ENCODE data around the gene ANKRD12. TPM values are rescaled to one million over a fixed set of nuclear protein-coding genes. Genes with fewer than 3 reads are reported as not detected.

Gene ANKRD12
- total and polyA plus RNA-seq, 4 donors, result 10.2 to 108 (median 50.0) TPM

DNA sequence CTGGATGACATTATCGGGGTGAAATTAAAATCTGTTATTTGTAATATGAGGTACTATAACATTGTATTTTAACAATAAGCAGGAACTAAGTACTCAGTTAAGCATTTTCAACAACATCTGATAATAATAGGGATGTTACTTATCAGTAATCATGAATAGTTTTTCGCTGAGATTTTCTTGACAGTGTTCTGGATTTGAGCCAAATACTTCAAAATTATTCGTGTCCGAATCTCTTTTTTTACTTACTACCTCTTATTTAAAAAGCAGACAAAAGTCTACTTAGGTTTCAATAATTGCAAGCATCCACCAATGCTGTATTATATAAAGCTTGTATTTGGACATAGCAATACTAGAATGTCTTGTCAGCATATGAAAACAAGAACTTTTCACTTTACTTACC lies 6.4 kb upstream of the ANKRD12 start:
- DNase-seq (no peak), ATAC-seq (ENCODE audit: insufficient read depth, low FRiP score) (no peak)
- Histone ChIP-seq H3K9me3 (ENCODE audit: control insufficient read depth in 4 of 4, insufficient read depth in 3 of 4, low read length in 3 of 4) (no peaks in the 10 kb centered on the region), H3K27me3 (ENCODE audit: control insufficient read depth in 3 of 3, insufficient read depth in 3 of 3, low read length in 2 of 3) (no peaks in the 10 kb centered on the region), H3K27ac (ENCODE audit: low read depth in 1 of 2, low read length in 1 of 2) (no peak overlapping the region), H3K9ac (ENCODE audit: insufficient read depth in 1 of 2, low read length in 2 of 2) (no peak overlapping the region), H3K36me3 (ENCODE audit: control insufficient read depth in 4 of 4, insufficient read depth in 4 of 4, low read length in 4 of 4) (peaks cover 9 to 31% (median 16%) of the 10 kb centered on the region in 4 donors), H3K4me1 (ENCODE audit: control insufficient read depth in 5 of 5, insufficient read depth in 5 of 5, low read length in 5 of 5) (peaks cover 0 to 11% (median 0%) of the 10 kb centered on the region in 5 donors), H3K4me3 (no peak overlapping the region)
- 74 to 81% methylated on average over 4 of the region's 4 CpGs for whole genome bisulfite sequencing, 2 donors
- TF ChIP-seq, protein P1, sequence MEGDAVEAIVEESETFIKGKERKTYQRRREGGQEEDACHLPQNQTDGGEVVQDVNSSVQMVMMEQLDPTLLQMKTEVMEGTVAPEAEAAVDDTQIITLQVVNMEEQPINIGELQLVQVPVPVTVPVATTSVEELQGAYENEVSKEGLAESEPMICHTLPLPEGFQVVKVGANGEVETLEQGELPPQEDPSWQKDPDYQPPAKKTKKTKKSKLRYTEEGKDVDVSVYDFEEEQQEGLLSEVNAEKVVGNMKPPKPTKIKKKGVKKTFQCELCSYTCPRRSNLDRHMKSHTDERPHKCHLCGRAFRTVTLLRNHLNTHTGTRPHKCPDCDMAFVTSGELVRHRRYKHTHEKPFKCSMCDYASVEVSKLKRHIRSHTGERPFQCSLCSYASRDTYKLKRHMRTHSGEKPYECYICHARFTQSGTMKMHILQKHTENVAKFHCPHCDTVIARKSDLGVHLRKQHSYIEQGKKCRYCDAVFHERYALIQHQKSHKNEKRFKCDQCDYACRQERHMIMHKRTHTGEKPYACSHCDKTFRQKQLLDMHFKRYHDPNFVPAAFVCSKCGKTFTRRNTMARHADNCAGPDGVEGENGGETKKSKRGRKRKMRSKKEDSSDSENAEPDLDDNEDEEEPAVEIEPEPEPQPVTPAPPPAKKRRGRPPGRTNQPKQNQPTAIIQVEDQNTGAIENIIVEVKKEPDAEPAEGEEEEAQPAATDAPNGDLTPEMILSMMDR (IDR thresholded peaks at IDR 0.05; ENCODE audit: control extremely low read depth, extremely low read depth), result no peak

DNA sequence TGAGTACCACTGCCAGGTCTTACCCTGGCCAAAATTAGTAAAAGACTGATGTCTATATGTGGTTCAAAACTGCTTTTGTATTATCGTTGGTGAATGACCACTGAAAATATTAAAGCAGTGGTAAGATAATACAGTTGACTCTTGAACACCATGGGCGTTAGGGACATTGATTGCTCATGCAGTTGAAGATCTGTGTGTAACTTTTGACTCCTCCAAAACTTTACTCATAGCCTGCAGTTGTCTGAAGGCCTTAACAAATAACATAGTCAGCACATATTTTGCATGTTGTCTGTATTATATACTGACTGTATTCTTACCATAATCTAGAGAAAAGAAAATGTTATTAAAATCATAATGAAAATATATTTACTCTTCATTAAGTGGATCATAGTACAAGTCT lies 5.8 kb upstream of the ANKRD12 start:
- WGBS, 2 donors, result 74 to 78% methylated on average over 2 of the region's 2 CpGs
- H3K4me3 ChIP-seq, result no peak overlapping the region
- no peak for DNase-seq
- peaks cover 7 to 26% (median 16%) of the 10 kb centered on the region in 4 donors for H3K36me3 ChIP-seq (ENCODE audit: control insufficient read depth in 4 of 4, insufficient read depth in 4 of 4, low read length in 4 of 4)
- no peak for ATAC-seq (ENCODE audit: insufficient read depth, low FRiP score)
- peaks cover 0 to 11% (median 4%) of the 10 kb centered on the region in 5 donors for H3K4me1 ChIP-seq (ENCODE audit: control insufficient read depth in 5 of 5, insufficient read depth in 5 of 5, low read length in 5 of 5)
- H3K9ac ChIP-seq (ENCODE audit: insufficient read depth in 1 of 2, low read length in 2 of 2), result no peak overlapping the region
- H3K27ac ChIP-seq (ENCODE audit: low read depth in 1 of 2, low read length in 1 of 2), result no peak overlapping the region
- TF ChIP-seq, protein P1 (IDR thresholded peaks at IDR 0.05; ENCODE audit: control extremely low read depth, extremely low read depth), result no peak
- no peaks in the 10 kb centered on the region for H3K9me3 ChIP-seq (ENCODE audit: control insufficient read depth in 4 of 4, insufficient read depth in 3 of 4, low read length in 3 of 4)
- H3K27me3 ChIP-seq (ENCODE audit: control insufficient read depth in 3 of 3, insufficient read depth in 3 of 3, low read length in 2 of 3), result no peaks in the 10 kb centered on the region

DNA sequence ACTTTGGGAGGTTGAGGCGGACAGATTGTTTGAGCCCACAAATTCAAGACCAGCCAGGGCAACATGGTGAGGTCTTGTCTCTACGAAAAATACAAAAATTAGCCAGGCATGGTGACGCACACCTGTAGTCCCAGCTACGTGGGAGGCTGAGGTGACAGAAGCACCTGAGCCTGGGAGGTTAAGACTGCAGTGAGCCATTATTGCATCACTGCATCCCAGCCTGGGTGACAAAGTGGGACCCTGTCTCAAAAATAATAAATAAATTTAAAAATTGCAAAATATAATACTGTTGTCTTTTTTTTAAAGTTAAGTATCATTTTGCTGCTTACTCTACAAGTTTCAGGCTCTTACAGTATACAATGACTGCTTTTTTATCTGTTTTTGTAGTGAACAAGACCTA lies 4.0 kb upstream of the ANKRD12 start:
- 97 to 98% methylated on average over 4 of the region's 4 CpGs for WGBS, 2 donors
- Histone ChIP-seq H3K4me1 (ENCODE audit: control insufficient read depth in 5 of 5, insufficient read depth in 5 of 5, low read length in 5 of 5) (peaks cover 0 to 11% (median 4%) of the 10 kb centered on the region in 5 donors), H3K27ac (ENCODE audit: low read depth in 1 of 2, low read length in 1 of 2) (no peak overlapping the region), H3K9ac (ENCODE audit: insufficient read depth in 1 of 2, low read length in 2 of 2) (no peak overlapping the region), H3K9me3 (ENCODE audit: control insufficient read depth in 4 of 4, insufficient read depth in 3 of 4, low read length in 3 of 4) (no peaks in the 10 kb centered on the region), H3K4me3 (no peak overlapping the region), H3K36me3 (ENCODE audit: control insufficient read depth in 4 of 4, insufficient read depth in 4 of 4, low read length in 4 of 4) (peaks cover 6 to 15% (median 12%) of the 10 kb centered on the region in 4 donors), H3K27me3 (ENCODE audit: control insufficient read depth in 3 of 3, insufficient read depth in 3 of 3, low read length in 2 of 3) (no peaks in the 10 kb centered on the region)
- ATAC-seq (ENCODE audit: insufficient read depth, low FRiP score), result no peak
- TF ChIP-seq, protein P1 (IDR thresholded peaks at IDR 0.05; ENCODE audit: control extremely low read depth, extremely low read depth), result no peak
- no peak for DNase-seq

DNA sequence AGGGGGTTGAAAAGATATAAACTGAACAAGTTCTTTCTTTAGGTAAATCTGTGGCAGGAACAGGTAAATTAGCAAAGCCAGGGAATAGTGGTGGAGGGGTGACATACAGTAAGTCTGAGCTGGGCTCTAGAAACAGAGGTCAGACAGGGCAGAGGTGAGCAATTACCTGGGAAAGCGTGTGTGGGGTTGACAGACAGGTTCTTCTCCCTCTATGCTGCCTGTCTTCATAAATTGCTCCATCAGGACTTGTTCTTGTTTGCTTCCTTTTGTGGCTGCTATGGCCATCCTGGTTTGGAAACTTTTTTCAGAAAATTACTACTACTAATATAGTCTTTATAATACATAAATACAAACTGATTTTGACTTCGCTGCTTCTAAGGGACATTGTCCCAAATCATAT lies 3.4 kb upstream of the ANKRD12 start:
- 75 to 83% methylated on average over 2 of the region's 2 CpGs for WGBS, 2 donors
- no peaks in the 10 kb centered on the region for H3K27me3 ChIP-seq (ENCODE audit: control insufficient read depth in 3 of 3, insufficient read depth in 3 of 3, low read length in 2 of 3)
- no peak overlapping the region for H3K9ac ChIP-seq (ENCODE audit: insufficient read depth in 1 of 2, low read length in 2 of 2)
- H3K36me3 ChIP-seq (ENCODE audit: control insufficient read depth in 4 of 4, insufficient read depth in 4 of 4, low read length in 4 of 4), result peaks cover 6 to 11% (median 9%) of the 10 kb centered on the region in 4 donors
- ATAC-seq (ENCODE audit: insufficient read depth, low FRiP score) (no peak), DNase-seq (no peak)
- peaks cover 0 to 13% (median 4%) of the 10 kb centered on the region in 5 donors for H3K4me1 ChIP-seq (ENCODE audit: control insufficient read depth in 5 of 5, insufficient read depth in 5 of 5, low read length in 5 of 5)
- H3K9me3 ChIP-seq (ENCODE audit: control insufficient read depth in 4 of 4, insufficient read depth in 3 of 4, low read length in 3 of 4), result no peaks in the 10 kb centered on the region
- H3K27ac ChIP-seq (ENCODE audit: low read depth in 1 of 2, low read length in 1 of 2), result no peak overlapping the region
- no peak overlapping the region for H3K4me3 ChIP-seq
- TF ChIP-seq, protein P1 (IDR thresholded peaks at IDR 0.05; ENCODE audit: control extremely low read depth, extremely low read depth), result no peak
